PC-3 (cell line): Measurements from ENCODE around the gene NFATC2. TPM values are rescaled to one million over a fixed set of nuclear protein-coding genes. Genes with fewer than 3 reads are reported as not detected.
A peak's percentile ranks its signal among the peaks of the same experiment; 100 is the strongest.

Source experiments
- ATAC-seq: fragments of 200-7000 bp; cut with Tn5 transposase; 2 replicates; pipeline ENCODE4 v1.9.1; 2020; ENCODE audit warnings: mild to moderate bottlenecking, moderate library complexity
- BruUV-seq: library from RNA; stranded (reverse); fragments of 400-500 nt; replicated peaks from 2 replicates; lab custom pipeline; 2021; lab: Mats Ljungman, UMichigan
- CTCF ChIA-PET: fragments of 300-600 bp; sonication (Branson Sonifier 250); formaldehyde crosslinking; loops from one replicate; lab custom pipeline; 2022; ENCODE audit warnings: antibody characterized with exemption; lab: Charles Lee
- POLR2A ChIA-PET: fragments of 300-600 bp; sonication (Branson Sonifier 250); formaldehyde crosslinking; loops from one replicate; lab custom pipeline; 2022; ENCODE audit warnings: antibody characterized with exemption; ENCODE audit not compliant: unreplicated experiment; lab: Charles Lee
- DNase-seq: peaks from one replicate; pipeline ENCODE4 v3.0.0-alpha.2; 2015
- H2AFZ ChIP-seq: fragments of 300-600 bp; sonication (generic); 2 replicates; pipeline ENCODE4 v1.6.0; 2016; ENCODE audit warnings: antibody characterized with exemption, low read length
- H3F3A ChIP-seq: fragments of 300-600 bp; sonication (generic); one replicate; pipeline ENCODE4 v1.6.0; 2017; ENCODE audit warnings: antibody characterized with exemption, low read length, control low read depth, mild to moderate bottlenecking; ENCODE audit not compliant: unreplicated experiment
- H3K27ac ChIP-seq: fragments of 300-600 bp; sonication (generic); 2 replicates; pipeline ENCODE4 v1.5.1; 2016; ENCODE audit warnings: mild to moderate bottlenecking, low read length
- H3K27me3 ChIP-seq: fragments of 300-600 bp; sonication (generic); 2 replicates; pipeline ENCODE4 v1.6.1; 2016; ENCODE audit warnings: low read length, mixed read lengths
- H3K36me3 ChIP-seq: fragments of 300-600 bp; sonication (generic); 2 replicates; pipeline ENCODE4 v1.6.1; 2016; ENCODE audit warnings: low read depth, mixed run types, low read length, mixed read lengths
- H3K4me1 ChIP-seq: fragments of 300-600 bp; sonication (generic); 2 replicates; pipeline ENCODE4 v1.5.1; 2016; ENCODE audit warnings: low read length; ENCODE audit not compliant: insufficient read depth
- H3K4me2 ChIP-seq: fragments of 300-600 bp; sonication (generic); 2 replicates; pipeline ENCODE4 v1.6.0; 2016; ENCODE audit warnings: low read length
- H3K4me3 ChIP-seq: fragments of 300-600 bp; sonication (generic); 2 replicates; pipeline ENCODE4 v1.5.1; 2016; ENCODE audit warnings: mild to moderate bottlenecking, low read length, mixed read lengths
- H3K79me2 ChIP-seq: fragments of 300-600 bp; sonication (generic); 2 replicates; pipeline ENCODE4 v1.6.1; 2017; ENCODE audit warnings: low read length, mixed read lengths
- H3K9ac ChIP-seq: fragments of 300-600 bp; sonication (generic); 2 replicates; pipeline ENCODE4 v1.6.0; 2016; ENCODE audit warnings: mild to moderate bottlenecking, low read length
- H3K9me2 ChIP-seq: fragments of 300-600 bp; sonication (generic); replicated peaks from 2 replicates; pipeline ENCODE4 v1.6.1; 2016; ENCODE audit warnings: mixed run types, low read length, mixed read lengths
- H3K9me3 ChIP-seq: fragments of 300-600 bp; sonication (generic); 2 replicates; pipeline ENCODE4 v1.6.1; 2016; ENCODE audit warnings: low read length, mixed read lengths
- H4K20me1 ChIP-seq: fragments of 300-600 bp; sonication (generic); 2 replicates; pipeline ENCODE4 v1.6.1; 2016; ENCODE audit warnings: low read length, mixed read lengths
- EZH2 ChIP-seq: fragments of 300-600 bp; sonication (generic); IDR thresholded peaks from one replicate; pipeline ENCODE4 v1.6.1; 2017; ENCODE audit warnings: antibody characterized with exemption, mild to moderate bottlenecking, low read length; ENCODE audit not compliant: unreplicated experiment
- EZH2phosphoT487 ChIP-seq: fragments of 300-600 bp; sonication (generic); IDR thresholded peaks from 2 replicates; pipeline ENCODE4 v1.6.1; 2018; ENCODE audit warnings: mild to moderate bottlenecking, antibody characterized with exemption, low read length, borderline replicate concordance
- intact Hi-C: fragments of 100-400 bp; cut with micrococcal nuclease; formaldehyde crosslinking; loops from 2 replicates; pipeline ENCODE4 v1.9.0; 2023
- total RNA-seq: library from RNA; depleted of rRNA; stranded (reverse); fragments of >200 nt; gene quantifications from 2 replicates; pipeline ENCODE4 v1.2.3, GENCODE V29; 2014
- TF ChIP-seq, protein P1 (sequence below): fragments of 300-600 bp; sonication (generic); conservative IDR thresholded peaks from 2 replicates; pipeline ENCODE4 v1.5.1; 2017; ENCODE audit warnings: antibody characterized with exemption, low read depth, mild to moderate bottlenecking, low read length

The NFATC2 gene
- total RNA-seq, 1 experiment from 2014 or later: 12.9 TPM

DNA sequence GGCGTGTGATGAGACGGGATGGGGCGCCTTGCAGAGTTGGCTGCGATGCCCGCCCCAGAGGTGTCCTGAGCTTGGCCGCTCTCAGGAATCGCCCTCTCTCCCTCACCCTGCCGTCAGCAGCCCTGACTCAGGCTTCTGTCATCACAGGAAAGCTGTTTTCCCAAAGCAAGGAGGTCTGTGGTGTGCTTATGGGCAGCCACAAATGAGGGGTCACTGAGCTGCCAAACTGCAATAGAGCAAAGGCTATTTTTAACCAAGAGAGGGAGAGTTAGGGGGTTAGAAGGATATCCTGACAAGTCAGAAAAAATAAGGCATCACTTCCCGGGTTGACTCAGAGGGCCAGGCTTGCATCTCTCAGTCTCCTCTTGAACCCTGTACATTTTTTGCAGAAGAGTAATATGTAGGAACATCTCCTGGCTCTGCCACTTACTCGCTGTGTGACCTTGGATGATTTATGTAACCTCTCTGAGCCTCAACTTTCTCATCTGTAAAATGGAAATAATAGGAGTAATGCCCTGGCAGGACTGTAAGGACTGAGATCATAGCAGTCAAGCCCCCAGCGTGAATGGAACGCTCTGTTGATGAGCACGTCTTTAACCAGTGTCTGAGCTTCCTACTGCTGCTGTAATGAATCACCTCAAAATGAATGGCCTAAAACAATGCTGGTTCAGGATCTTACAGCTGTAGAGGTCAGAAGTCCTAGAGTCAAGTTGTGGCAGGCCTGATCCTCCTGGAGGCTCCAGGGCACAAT is 181.9 kb downstream of the NFATC2 start:
- Histone ChIP-seq H3K4me3 (peak overlapping the region; percentile 36; the same call in 1 of the 2 replicates), H3K9me3 (no peaks in the 10 kb centered on the region), H3K4me1 (peaks cover 39% of the 10 kb centered on the region), H3K4me2 (peak overlapping the region; percentile 78), H3K9me2 (no peaks in the 10 kb centered on the region), H3K27me3 (no peaks in the 10 kb centered on the region), H3K9ac (peak overlapping the region; percentile 87), H3F3A (peaks cover 8% of the 10 kb centered on the region), H3K27ac (peak overlapping the region; percentile 91), H4K20me1 (no peaks in the 10 kb centered on the region), H3K79me2 (no peaks in the 10 kb centered on the region), H2AFZ (peak overlapping the region; percentile 9; the same call in 1 of the 2 replicates), H3K36me3 (no peaks in the 10 kb centered on the region)
- TF ChIP-seq EZH2 (no peak), EZH2phosphoT487 (no peak)
- TF ChIP-seq, protein P1, sequence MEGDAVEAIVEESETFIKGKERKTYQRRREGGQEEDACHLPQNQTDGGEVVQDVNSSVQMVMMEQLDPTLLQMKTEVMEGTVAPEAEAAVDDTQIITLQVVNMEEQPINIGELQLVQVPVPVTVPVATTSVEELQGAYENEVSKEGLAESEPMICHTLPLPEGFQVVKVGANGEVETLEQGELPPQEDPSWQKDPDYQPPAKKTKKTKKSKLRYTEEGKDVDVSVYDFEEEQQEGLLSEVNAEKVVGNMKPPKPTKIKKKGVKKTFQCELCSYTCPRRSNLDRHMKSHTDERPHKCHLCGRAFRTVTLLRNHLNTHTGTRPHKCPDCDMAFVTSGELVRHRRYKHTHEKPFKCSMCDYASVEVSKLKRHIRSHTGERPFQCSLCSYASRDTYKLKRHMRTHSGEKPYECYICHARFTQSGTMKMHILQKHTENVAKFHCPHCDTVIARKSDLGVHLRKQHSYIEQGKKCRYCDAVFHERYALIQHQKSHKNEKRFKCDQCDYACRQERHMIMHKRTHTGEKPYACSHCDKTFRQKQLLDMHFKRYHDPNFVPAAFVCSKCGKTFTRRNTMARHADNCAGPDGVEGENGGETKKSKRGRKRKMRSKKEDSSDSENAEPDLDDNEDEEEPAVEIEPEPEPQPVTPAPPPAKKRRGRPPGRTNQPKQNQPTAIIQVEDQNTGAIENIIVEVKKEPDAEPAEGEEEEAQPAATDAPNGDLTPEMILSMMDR: no peak
- peak; percentile 98 for ATAC-seq
- no TSS peak for BruUV-seq
- ChIA-PET POLR2A (interaction anchor here (0.6 kb wide), 1 partner anchor 764 kb away, joined by 4 read pairs; no protein-coding TSS in a partner anchor), CTCF (interaction anchor here (0.5 to 1.0 kb wide), 3 partner anchors 33 to 373 kb away, joined by 3 to 4 read pairs (median 4); no protein-coding TSS in a partner anchor)
- intact Hi-C loops: no loop called here
- peak; percentile 100 for DNase-seq

DNA sequence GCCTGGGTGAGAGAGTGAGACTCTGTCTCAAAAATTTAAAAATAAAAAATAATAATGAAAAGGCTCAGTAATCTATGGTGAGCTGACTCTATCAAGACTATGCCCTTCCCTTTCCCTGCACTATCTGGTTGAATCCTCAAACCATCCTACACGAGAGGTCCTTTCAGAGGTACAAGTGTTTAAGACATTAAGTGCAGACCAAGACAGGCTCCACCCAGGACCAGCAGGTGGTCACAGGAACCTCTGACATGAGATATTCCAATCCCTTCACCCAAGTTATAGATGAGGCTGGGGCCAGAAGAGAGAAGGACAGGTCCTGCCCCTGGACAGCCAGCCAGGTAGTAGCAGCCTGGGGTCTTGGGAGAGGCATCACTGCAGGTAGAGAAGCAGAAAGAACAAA is 182.6 kb downstream of the NFATC2 start:
- Histone ChIP-seq H3K79me2 (no peaks in the 10 kb centered on the region), H4K20me1 (no peaks in the 10 kb centered on the region), H3K4me1 (peaks cover 39% of the 10 kb centered on the region), H3K27me3 (no peaks in the 10 kb centered on the region), H3K4me2 (peak overlapping the region; percentile 78), H2AFZ (peak overlapping the region; percentile 9; the same call in 1 of the 2 replicates), H3F3A (peaks cover 3% of the 10 kb centered on the region), H3K9ac (peak overlapping the region; percentile 87), H3K27ac (peak overlapping the region; percentile 91), H3K4me3 (peak overlapping the region; percentile 36; the same call in 1 of the 2 replicates), H3K9me3 (no peaks in the 10 kb centered on the region), H3K9me2 (no peaks in the 10 kb centered on the region), H3K36me3 (no peaks in the 10 kb centered on the region)
- POLR2A ChIA-PET: no interaction called here
- DNase-seq (peak; percentile 34), ATAC-seq (peak; percentile 9)
- CTCF ChIA-PET: interaction anchor here (0.9 to 1.0 kb wide), 2 partner anchors 32 to 373 kb away, joined by 4 read pairs; no protein-coding TSS in a partner anchor
- TSS peak; percentile 37 for BruUV-seq
- TF ChIP-seq EZH2phosphoT487 (no peak), EZH2 (no peak)
- TF ChIP-seq, protein P1: no peak
- intact Hi-C loops: no loop called here

DNA sequence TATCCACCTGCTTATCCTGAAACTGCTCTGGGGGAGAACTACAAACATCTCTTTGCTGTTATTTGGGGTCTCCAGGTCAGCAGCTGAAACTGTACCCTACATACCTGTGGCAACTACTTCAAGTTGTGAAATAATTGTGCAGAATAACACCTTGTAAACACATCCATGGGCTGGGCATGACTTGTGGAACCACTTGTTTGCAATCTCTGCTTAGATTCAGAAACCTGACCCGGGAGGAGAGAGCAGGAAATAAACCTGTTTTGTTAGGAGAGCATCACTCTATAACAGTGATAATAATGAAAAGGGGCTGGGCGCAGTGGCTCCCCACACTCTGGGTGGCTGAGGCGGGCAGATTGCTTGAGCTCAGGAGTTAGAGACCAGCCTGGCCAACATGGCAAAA is 183.1 kb downstream of the NFATC2 start:
- Histone ChIP-seq H3F3A (peaks cover 3% of the 10 kb centered on the region), H4K20me1 (no peaks in the 10 kb centered on the region), H3K4me3 (no peak overlapping the region), H3K9me3 (no peaks in the 10 kb centered on the region), H2AFZ (no peak overlapping the region), H3K4me1 (peaks cover 44% of the 10 kb centered on the region), H3K79me2 (no peaks in the 10 kb centered on the region), H3K9me2 (no peaks in the 10 kb centered on the region), H3K9ac (peak overlapping the region; percentile 87), H3K27ac (peak overlapping the region; percentile 91), H3K27me3 (no peaks in the 10 kb centered on the region), H3K36me3 (no peaks in the 10 kb centered on the region), H3K4me2 (peak overlapping the region; percentile 18)
- CTCF ChIA-PET: no interaction called here
- POLR2A ChIA-PET: no interaction called here
- DNase-seq (peak; percentile 86), ATAC-seq (no peak; the same call in 1 of the 2 replicates)
- BruUV-seq: no TSS peak
- intact Hi-C loops: no loop called here
- TF ChIP-seq EZH2phosphoT487 (no peak), EZH2 (no peak)
